Stimulated activated CD8-positive, alpha-beta memory T cell treated with anti-CD3 and anti-CD28 coated beads, Interleukin-15, amount 100 ng/mL, for 24 hours (primary cell): Measurements from ENCODE around the gene RELCH.

Experiments used
- DNase-seq: peaks from one replicate; pipeline ENCODE4 v3.0.0-alpha.2; 2020; ENCODE audit warnings: low read depth

Gene RELCH

DNA sequence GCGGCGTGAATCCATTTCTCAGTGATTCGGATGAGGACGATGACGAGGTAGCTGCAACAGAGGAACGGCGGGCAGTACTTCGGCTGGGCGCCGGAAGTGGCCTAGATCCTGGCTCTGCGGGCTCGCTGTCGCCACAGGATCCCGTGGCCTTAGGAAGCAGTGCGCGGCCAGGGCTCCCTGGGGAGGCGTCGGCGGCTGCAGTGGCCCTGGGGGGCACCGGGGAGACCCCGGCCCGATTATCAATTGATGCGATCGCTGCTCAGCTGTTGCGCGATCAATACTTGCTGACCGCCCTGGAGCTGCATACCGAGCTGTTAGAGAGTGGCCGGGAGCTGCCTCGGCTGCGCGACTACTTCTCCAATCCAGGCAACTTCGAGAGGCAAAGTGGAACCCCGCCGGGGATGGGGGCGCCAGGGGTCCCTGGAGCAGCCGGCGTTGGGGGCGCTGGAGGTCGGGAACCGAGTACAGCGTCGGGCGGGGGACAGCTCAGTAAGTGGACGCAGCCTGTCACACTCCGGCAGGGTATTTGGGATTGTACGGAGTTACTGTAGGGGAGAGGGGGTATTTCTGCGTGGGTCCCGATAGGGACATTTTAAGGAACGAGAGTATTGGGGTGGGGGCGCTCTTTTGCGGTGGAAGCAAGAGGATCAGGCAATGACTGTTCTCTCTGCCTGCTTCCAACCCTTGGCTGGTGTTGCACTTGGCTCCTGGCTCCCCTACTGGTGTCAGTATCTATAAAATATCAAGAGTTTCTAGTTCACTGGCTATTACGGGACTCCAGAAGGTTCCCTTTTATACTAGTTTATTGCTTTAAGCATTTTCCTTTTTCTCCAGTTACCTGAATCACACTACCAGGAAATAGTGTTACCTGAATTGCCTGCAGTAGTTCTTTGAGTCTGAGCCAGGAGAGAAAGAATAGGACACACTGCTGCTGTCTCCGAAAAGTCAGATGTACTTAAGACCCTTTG lies 772 bp downstream of the RELCH start:
- DNase-seq = no peak

DNA sequence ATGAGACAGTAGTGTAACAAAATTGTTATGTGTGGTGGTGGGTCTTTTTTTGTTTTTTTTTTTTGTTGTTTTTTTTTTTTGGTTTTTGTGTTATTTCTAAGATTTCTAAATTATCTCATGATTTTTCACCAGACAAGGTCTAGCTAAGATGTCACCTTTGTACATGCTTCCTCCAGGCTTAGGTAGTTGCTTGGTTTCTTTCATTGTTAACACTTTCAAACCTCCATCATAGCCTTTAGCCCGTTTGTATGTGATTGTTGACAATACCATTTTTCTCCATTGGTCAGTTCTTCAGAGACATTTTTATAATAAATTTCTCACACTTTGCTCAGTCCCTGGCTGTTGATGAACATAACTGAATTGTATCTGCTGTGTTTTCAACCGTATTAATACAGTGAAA lies 2.2 kb downstream of the RELCH start:
- DNase-seq = no peak

DNA sequence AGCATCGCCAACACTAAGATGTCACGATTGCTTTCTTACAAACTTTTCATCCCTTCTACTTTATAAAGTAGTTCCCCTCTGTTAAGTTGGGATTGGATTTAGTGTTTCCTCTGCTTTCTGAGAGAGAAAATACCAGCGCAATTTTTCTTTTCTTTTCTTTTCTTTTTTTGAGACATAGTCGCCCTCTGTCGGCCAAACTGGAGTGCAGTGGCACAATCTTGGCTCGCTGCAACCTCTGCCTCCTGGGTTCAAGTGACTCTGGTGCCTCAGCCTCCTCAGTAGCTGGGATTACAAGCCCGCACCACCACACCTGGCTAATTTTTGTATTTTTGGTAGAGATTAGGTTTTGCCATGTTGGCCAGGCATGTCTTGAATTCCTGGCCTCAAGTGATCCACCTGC lies 9.0 kb downstream of the RELCH start:
- no peak for DNase-seq

DNA sequence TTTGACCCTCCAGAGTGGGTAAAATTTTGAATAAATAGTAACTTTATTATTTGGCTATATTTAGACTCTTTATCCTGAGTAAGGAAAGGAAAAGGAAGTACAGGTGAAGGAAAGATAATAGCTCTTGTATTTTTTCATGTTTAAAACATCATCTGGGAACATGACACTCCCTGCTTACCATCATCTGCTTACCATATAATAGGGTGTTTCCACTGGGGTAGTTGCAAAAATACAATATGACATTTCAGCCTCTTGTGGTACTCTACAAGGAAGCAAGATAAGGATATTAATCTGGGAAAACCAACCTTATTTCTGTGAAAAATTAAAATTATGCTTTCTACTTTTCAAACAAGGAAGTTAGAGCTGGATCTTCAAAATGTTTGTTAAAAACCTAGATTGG lies 9.9 kb downstream of the RELCH start:
- no peak for DNase-seq

DNA sequence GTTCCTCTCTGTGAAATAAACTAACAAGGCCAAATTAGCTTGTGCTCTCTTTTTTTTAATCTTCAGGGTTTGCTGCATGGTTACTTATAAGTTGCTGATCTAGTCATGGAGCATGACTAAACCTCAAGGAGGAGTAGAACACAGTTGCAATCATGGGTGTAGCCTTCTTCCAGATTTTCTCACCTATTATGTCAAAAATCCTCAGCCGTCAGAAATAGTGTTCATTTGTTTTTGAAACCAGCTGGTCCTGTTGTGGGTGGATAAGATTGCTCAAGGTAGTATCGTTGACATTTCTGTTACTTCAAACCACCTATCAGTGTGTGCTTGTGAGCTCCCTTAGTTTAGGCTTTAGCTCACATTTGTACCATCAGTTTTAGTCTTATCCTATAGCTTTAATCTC lies 11.2 kb downstream of the RELCH start:
- DNase-seq = no peak

DNA sequence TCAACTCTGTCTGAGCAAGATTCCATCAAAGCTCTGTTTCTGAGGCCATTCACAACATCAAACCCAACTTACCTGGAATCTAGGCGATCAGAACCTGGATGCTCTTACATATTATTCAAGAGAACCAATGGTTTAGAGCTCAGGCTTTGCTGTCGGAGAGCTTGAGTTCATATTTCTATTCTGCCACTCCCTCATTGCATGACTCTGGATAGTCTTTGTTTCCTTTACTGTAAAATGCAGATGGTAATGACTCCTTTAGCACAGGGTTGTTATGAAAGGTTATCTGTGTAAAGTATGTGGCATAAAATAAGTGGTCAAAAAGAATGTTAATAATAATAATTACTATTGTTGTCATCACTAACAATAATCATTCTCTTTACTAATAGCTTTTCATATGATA lies 12.6 kb downstream of the RELCH start:
- no peak for DNase-seq

DNA sequence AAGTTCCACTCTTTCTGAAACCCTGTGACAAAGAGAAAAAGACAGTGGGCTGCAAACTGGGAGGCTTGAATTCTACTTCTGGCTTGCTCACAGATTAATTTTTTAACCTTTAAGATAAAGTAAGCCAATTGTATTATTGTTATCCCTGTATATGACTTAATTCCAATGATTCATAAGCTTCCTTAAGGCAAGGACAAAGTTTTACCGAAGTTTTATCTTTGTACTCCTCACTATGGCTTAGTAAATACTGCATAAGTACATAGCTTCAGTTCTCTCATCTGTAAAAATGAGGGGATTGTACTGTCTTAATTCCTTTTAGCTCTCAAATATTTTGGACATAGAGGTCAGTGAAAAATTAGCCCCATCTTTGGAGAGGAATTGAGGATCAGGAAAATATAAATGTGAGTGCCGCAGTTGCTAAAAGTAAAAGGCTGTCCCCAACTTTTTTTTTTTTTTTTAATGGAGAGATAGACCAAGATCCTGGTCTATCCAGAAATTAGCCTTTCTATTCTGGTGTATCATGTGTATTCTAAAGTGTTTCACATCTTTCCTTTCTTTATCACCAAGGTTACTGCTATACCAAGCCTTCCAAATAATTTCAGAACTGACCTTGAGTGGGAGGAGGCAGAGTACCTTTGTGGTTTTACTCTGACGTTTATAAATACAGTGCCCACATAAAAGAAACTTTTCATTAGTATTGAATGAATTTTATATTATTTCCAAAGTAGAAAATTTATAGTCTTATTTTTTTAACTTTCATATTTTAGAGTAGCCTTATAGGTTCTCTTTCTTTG lies 13.3 kb downstream of the RELCH start:
- no peak for DNase-seq

DNA sequence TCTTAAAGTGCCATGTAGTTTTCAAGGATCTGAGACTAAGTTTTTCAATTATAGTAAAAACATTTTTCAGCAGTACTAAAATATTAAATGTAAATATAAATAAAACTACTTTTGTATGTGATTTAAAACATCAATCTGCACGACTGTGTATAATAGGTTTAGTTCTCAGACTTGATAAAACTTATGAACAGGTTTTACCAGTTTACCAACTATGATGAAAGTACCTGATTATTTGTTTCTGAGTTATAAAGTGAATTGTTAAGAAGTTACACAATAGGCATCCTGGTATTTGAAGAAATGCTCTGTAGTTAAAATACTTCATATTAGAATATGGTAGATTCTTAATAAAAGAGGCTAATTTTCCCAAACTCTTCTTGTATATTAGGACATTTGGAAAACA lies 14.8 kb downstream of the RELCH start:
- no peak for DNase-seq

DNA sequence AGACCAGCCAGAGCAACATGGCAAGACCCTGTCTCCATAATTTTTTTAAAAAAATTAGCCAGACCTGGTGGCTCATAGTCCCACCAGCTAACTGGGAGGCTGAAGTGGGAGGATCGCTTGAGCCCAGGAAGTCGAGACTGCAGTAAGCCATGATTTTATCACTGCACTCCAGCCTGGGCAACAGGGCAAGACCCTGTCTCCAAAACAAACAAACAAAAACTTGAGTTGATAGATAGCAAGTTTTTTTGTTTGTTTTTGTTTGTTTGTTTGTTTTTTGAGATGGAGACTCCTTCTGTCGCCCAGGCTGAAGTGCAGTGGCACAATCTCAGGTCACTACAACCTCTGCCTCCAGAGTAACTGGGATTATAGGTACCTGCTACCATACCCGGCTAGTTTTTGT lies 18.8 kb downstream of the RELCH start:
- no peak for DNase-seq

DNA sequence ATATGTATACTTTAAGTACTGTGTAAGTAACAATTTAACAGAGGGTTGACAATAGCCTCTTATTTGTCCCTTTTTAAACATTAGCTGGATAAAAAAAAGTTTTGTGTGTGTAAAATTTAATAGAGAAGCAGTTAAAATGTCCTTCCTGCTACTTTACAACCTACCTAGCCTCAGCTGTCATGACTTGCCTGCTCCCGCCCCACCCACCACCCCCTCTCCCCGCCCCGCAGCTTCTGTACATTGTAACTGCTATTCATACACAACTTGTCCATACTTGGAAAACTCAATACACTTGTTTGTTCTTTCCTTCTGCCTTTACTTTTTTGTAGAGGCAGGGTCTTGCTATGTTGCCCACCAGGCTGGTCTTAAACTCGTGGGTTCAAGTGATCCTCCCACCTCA lies 19.5 kb downstream of the RELCH start:
- no peak for DNase-seq

DNA sequence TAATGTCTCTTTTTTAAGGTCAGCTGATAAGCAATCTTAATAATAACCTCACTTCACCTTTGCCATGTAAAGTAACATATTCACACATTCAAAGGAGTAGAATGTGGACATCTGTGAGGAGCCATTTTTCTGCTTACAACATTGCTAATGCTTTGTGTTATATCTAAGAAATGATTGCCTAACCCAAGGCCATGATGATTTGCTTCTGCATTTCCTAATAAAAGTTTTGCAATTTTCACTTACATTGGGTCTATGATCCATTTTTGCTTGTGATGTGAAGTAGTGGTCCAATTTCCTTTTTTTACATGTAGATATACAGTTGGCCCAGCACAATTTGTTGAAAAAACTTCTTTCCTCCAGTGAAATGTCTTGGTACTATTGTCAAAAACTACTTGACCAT lies 22.0 kb downstream of the RELCH start:
- DNase-seq = no peak

DNA sequence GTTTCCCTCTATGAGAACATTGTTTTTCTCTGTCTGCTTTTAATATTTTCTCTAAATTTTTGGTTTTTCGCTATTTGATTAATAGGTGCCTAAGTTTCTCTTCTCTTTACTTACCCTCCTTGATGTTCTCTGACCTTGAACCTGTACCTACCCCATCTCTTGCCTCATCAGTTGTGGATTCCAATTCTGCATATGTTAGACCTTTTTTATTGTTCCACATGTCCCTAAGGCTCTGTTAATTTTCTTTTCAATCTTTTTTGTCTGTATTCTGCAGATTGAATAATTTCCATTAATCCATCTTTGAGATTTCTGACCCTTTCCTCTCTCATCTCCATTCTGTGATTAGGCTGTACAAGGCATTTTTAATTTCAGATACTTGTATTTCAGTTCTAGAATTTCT lies 23.1 kb downstream of the RELCH start:
- no peak for DNase-seq

DNA sequence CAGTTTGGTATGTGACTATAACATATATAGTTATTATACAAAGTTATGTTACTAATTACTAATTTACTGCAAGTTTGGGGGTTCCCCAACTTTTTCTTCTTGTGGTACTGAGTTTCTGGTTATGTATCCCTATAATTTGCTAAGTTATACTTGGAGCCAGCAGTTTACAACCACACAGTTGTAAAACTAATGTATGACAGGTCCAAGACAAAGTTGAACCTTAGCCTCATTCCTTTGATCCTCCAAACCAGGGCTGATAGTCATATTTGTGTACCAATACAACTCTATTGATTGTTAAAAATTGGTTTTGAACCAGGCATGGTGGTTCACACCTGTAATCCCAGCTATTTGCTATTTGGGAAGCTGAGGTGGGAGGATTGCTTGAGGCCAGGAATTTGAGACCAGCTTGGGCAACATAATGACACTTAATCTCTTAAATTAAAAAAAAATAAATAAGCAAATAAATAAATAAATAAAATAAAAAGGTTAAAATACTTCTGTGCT lies 24.3 kb downstream of the RELCH start:
- no peak for DNase-seq

DNA sequence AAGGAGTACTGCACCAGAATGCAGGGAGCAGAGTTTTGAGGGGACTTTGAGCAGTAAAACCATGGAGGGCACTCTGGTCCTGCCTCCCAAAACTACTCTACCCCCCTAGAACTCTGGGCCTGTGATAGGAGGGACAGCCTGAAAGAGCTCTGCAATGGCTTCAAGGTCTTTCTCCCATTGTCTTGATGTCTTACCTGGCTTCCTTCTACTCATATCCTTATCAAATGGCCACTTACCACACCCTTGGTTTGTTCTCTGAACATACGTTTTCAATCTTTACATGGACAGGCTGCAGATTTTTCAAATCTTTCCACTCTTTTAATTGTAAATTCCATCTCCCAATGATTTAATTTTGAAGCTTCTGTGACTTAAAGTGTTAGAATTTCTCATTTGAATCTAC lies 27.7 kb downstream of the RELCH start:
- no peak for DNase-seq

DNA sequence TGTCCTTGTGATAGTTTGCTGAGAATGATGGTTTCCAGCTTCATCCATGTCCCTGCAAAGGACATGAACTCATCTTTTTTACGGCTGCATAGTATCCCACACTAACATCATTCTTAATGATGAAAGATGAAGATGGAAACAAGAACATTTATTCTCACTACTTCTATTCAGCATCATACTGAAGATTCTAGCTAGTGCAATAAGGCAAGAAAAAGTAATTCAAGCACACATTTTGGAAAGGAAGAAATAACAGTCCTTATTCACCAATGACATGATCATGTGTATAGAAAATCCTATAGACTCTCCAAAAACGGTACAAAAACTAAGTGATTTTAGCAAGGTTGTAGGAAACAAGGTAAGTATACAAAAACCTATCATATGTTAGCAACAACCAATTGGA lies 37.2 kb downstream of the RELCH start:
- no peak for DNase-seq

DNA sequence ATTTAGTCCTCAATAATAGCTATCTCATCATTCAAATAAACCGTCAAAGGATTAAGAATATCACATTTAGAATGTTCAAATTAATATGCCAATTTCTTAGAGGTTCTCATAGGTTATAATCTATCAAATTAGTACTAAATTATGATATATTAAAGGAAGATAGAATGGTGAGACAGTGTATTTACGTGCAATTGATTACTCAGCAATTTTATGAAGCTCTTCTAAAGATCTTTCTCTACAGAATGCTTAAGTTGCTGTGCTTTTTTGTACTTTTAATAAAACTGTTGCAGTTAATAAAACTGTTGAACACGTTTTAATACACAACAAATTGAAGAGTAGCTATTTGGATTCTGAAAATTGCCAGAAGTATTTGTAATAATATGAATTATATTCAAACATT lies 39.0 kb downstream of the RELCH start:
- DNase-seq = no peak

DNA sequence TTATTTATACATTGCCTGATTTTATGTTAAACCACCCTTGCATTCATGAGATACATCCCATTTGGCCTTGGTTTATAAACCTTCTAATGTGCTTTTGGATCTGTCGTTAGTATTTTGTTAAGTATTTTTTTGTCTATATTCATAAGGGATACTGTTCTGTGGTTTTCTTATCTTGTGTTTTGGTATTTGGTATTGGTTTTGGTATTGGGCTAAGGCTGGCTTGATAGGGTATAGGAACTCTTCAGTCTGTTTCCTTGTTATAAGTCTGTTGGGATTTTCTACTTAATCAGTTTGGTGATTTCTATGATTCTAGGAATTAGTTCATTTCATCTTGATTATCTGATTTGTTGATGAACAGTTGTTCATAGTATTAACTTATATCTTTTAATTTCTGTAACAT lies 49.2 kb downstream of the RELCH start:
- no peak for DNase-seq

DNA sequence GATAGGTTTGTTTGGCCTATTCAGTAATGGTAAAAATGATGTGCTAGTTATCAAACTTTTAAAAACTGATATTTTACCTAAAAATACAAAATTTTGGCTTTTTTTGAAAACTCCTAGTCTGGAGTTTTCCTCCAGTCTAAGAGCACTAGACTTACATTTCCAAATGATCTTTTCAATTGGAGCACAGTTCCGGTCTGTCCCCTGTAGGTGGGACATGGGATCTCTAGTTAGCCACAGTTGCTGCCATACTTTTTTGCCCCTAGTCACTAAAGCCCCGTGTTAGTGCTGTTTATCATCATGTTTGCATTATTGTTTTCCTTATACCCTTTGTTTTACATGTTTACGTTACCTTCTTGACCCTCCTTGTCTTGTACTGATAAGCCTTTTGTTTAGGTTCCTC lies 52.4 kb downstream of the RELCH start:
- DNase-seq = no peak

DNA sequence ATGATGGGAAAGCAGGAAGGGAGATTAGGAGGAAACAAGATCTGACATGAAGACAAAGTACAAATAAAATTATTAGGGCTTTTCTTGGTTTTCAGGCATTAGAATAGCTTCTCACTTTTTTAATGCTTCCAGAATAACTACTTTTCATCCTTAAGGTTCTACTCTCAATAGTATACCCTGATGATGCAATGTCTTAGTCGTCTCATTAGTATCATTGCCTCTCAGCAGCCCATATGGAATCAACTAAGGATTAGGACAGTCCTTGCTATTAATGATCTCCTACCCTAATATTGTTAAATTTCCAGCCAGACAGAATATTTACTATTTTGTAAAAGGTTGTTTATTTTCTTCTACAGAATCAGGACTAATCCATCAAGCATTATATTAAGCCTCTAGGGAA lies 55.9 kb downstream of the RELCH start:
- DNase-seq = no peak

DNA sequence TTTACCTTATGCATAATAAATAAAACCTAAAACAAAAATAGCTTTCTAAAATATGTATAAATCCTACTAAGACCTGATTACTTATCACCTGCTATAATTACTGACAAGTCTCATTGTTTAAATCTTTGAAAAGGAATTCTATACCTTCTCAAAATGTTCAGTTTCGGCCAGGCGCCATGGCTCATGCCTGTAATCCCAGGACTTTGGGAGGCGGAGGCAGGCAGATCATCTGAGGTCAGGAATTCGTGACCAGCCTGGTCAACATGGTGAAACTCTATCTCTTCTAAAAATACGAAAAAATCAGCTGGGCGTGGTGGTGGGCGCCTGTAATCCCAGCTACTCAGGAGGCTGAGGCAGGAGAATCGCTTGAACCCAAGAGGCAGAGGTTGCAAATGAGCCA lies 58.1 kb downstream of the RELCH start:
- DNase-seq = no peak

DNA sequence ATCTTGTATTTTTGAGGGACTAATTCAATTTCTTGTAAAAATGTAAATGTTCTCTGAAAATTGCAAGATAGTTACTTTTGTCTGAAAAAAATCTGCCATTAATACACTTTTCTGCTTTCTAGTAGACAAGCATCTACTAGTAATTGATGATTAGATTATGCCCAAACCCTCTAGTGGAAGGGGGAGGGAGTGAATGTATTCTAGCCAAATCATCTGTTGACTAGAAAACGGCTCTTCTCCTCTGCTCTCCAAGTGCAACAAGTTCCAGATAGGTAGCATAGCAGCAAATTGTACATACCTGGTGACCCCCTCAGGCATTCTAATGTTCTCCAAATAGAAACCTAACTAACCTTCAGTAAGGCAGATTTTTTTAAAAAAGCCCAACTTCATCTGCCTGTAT lies 58.6 kb downstream of the RELCH start:
- no peak for DNase-seq

DNA sequence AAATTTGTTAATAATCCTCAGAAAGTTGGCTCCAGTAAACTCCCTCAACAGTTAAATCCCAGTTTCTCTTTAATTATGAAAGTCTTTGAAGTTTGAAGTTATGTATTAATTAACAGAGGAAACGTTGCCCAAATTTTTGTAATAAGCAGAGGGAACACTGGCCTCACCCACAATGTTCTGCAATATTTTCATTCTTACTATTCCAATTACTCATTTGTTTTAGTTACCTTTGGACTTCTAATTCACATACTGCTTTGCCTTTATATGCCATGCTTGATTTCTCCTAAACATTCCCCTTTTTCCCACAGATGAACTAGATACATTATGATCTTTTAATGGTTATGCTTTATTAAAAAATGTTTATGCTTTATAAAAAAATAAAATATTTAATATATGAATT lies 61.3 kb downstream of the RELCH start:
- DNase-seq = no peak

DNA sequence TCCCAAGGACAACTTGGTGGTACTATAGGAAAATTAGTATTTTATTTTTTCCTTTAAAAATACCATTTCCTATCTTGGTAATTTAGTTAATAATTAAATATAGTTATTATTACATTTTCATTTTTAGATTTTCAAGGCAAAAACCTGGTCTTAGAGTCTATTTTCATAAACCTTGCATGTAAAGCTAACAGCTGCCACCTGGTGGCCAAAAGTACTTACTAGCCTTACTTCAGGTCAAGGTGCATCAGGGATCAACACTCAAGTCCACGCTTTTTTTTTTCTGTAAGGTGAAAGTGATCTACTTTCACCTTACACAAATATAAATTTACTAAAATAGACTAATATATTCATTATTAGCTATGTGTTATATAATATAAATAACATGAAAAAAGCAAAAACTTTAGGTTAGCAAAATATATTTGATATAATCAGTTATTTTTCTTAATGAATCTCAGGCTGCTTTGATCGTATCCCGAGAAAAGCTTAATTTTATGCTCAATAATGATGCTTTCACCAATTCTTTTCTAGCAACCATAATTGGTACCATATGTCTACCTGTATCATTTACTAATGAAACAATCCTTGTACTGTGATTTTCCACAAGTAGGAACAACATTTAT lies 62.5 kb downstream of the RELCH start:
- DNase-seq = peak; percentile 17
